Stimulated activated CD8-positive, alpha-beta memory T cell treated with anti-CD3 and anti-CD28 coated beads, Interleukin-12 subunit alpha, Interleukin-12 subunit beta, amount 100 ng/mL, for 4 hours (primary cell): ENCODE results near the gene HDAC3.

Source experiments
- DNase-seq: peaks from one replicate; pipeline ENCODE4 v3.0.0-alpha.2; 2020; ENCODE audit warnings: low read depth

Gene HDAC3

GRCh38 chr5:141602606-141603005 is 34.0 kb downstream of the HDAC3 start:
- no peak for DNase-seq

DNA sequence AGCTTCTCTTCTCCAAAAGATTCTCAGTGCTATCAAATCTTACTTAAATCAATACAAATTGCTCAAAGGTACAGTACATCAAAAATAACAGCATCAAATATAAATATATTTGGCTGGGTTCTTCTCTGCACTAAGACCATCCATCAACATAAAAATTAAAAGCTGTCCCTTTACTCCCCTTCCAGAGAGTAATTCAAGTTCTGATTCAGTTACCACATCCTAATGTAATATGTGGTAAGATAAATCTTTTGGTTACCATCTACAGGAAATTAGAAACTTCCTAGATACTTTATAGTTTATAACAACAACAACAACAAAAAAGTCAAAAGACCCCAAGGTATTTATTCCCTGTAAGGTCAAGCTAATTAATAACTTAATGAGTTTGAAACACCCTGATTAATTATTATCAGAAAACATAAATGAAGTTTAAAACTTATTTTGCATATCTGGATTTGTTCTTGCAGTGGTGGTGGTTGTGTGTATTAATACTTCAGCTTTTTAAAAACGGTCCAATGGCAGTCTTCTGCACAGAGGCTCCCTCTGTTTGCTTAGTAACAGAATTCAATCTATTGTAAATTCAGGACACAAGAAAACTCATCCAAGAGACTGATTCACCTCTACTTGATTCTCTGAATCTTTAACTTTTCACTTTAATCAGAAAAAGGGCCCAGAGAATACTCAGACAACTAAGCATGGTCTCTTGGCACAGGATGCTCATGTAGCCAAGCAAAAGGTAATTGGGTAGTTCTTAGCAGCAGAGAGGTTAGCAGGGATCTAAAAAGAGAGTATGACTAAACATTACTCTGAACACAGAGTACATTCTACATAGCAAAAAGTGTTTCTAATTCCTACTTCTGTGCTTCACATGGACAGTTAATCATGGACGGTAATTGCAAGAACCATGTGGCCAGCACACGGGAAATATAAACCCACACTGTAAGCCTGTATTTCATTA is 38.0 kb downstream of the HDAC3 start:
- no peak for DNase-seq

DNA sequence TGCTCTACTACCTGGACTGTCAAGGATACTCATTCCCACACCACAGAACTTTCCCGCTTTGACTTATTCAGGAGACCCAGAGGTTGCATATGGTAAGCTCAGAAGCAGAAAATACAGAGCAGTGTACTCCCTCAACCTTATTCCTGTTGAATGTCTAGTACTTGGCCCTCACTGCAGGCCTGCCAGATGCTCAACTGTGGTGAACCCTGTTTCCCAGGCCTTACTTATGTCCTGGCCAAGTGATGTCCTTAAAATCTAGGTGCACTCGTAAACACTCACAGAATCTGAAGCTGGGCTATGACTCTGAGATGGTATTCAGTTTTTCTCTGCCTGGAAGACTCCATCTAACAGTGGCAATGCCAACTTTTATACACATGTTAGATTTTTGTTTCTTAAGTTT is 38.8 kb downstream of the HDAC3 start:
- no peak for DNase-seq

DNA sequence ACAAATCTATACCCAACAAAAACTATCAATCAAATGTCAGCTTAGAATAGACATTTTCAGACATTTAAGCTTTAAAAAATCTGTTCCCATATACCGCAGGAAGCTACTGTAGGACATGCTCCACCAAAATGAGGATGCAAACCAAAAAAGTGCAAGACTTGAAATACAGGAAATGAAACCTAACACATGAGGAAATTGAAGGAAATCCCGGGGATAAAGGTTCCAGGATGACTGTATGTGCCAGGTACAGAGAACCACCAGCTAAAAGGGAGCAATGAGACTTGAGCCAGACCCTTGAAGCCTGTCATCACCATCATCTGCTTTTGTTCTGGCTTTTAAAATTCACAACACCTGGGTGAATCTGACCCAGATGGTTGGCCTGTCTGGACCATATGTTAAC is 39.3 kb downstream of the HDAC3 start:
- no peak for DNase-seq

- DNase-seq: no peak
Measured at GRCh38 chr5:141596867-141597266, 39.8 kb downstream of the HDAC3 start.

DNA sequence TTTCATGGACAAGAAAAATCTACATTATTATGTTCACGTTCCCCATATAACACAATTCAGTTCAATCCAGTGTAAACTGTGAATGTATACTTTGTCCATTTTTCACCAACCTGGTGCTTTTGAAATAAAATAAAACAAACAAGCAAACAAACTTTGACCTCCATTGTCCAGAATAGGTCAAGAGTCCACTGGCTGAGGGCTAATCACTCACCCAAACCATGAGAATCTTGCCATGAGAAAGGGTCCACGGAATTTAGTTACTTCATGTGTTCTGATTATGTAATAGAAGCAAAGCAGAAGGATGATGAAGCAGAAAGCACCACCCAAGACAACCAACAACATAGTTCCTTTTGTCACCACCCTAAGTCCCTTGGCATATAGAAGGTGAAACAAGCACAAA is 46.5 kb downstream of the HDAC3 start:
- no peak for DNase-seq

DNA sequence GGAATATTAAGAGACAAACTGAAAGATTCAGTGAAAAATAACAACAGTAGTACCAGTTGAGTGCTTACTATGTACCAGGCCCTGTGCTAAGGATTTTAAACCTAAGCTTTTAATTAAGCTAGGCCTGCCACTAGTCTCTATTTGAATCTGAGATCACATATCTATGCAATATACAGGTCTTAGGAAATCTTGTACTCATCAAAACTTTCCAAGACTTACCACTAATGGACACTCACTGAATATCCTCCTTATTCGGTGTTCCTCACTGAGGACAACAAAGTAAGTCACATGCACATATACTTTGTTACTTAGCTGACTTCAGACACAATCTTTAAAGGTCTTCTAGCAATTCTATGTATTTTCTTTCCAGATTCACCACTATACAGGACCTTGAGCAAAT is 50.4 kb downstream of the HDAC3 start:
- DNase-seq: no peak

DNA sequence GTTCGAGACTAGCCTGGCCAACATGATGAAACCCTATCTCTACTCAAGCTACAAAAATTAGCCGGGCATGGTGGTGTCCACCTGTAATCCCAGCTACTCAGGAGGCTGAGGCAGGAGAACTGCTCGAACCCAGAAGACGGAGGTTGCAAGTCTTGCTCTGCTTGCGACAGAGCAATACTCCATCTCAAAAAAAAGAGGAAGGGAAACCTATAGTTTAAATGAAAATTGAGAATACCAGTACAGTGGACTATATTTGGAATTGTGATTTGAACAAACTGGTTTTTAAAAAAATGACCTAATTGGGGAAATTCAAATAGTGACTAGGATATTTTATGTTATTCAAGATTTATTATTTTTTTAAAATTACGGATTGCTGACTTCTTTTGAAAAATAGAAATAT is 51.1 kb downstream of the HDAC3 start:
- no peak for DNase-seq

DNA sequence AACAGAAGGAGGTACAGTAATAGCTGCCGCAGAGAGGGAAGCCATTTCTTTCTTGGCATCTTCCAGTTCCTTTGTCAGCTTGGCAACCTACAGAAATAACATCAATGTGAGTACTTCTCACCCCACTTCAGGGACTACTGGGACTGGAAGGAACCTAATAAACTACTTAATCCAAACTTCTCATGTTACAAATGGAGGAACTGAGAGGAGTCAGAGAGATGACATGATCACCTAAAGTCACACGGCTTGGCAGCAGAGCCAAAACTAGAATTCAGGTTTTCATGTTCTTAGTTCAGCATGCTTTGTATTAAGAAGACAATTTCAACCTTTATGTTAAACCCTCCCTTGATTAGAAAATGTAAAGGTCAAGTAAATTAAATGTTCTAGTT is 62.5 kb downstream of the HDAC3 start:
- no peak for DNase-seq

DNA sequence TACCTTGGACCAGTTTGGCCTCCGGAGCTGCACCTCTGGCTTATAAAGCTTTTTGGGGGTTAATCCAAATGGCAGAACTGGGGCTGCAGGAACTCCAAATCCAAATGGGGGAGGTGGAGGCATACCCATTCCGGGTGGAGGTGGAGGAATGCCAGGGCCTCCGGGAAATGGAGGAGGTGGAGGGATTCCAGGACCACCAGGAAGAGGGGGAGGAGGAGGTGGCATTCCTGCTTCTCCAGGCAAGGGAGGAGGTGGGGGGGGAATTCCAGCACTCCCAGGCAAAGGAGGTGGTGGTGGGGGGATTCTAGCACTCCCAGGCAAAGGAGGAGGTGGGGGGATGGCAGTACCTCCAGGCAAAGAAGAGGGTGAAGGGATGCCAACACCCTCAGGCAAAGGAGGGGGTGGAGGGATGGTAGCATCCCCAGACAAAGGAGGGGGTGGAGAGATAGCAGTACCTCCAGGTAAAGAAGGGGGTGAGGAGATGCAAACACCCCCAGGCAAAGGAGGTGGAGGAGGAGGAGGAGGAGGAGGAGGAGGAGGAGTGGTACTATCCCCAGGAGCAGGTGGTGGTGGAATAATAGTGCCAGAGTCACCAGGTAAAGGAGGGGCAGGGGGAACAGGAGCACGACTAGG is 63.0 kb downstream of the HDAC3 start:
- DNase-seq: no peak
